ENCODE data around the gene SMAP2. TPM values are rescaled to one million over a fixed set of nuclear protein-coding genes. Genes with fewer than 3 reads are reported as not detected.

Gene SMAP2
- total and polyA plus RNA-seq, 2 of the 4 experiments (the other 2 are of a cell fraction), result 30.1 to 31.0 TPM

- no peaks in the 10 kb centered on the region for H3K36me3 ChIP-seq (ENCODE audit: control insufficient read depth, insufficient read depth, low read length)
- POLR2A ChIA-PET (ENCODE audit: unreplicated experiment), result no interaction called here
- TF ChIP-seq CEBPB (IDR thresholded peaks at IDR 0.05; ENCODE audit: low read depth, low read length) (no peak), USF2 (IDR thresholded peaks at IDR 0.05; ENCODE audit: low read depth, low read length) (no peak), ELK1 (IDR thresholded peaks at IDR 0.05; ENCODE audit: borderline replicate concordance, low read depth, low read length) (no peak), CTCF (conservative IDR thresholded peaks at IDR 0.05; ENCODE audit: low read depth, low read length) (no peak), RAD21 (IDR thresholded peaks at IDR 0.05; ENCODE audit: low read length) (no peak), MAFK (IDR thresholded peaks at IDR 0.05; ENCODE audit: low read depth, low read length) (no peak), MAZ (IDR thresholded peaks at IDR 0.05; ENCODE audit: borderline replicate concordance, low read depth, low read length) (no peak), MXI1 (IDR thresholded peaks at IDR 0.05; ENCODE audit: borderline replicate concordance, low read depth, low read length) (no peak), NFE2L2 (IDR thresholded peaks at IDR 0.05; ENCODE audit: low read depth, low read length) (no peak), POLR2A (IDR thresholded peaks at IDR 0.05; ENCODE audit: low read depth, low read length) (no peak), SMC3 (IDR thresholded peaks at IDR 0.05; ENCODE audit: low read depth, low read length) (no peak), RCOR1 (IDR thresholded peaks at IDR 0.05; ENCODE audit: insufficient replicate concordance, low read length) (no peak), CHD1 (IDR thresholded peaks at IDR 0.05; ENCODE audit: low read depth, low read length) (no peak)
Measured at GRCh38 chr1:40385437-40386358, 12.2 kb downstream of the SMAP2 start.

More at GRCh38 chr1:40385437-40386358, 12.2 kb downstream of the SMAP2 start:
- Histone ChIP-seq H4K5ac (ENCODE audit: low read depth, low read length) (peak overlapping the region; percentile 62), H3K4me3 (ENCODE audit: insufficient read depth, low read depth, low read length) (no peak overlapping the region), H2AK9ac (replicated peaks; ENCODE audit: low read depth, low read length, poor library complexity) (no peak overlapping the region), H3K23ac (ENCODE audit: low read depth, low read length) (peak overlapping the region; percentile 59; the same call in 1 of the 2 replicates), H3K4ac (ENCODE audit: low read depth, low read length) (no peak overlapping the region; the same call in 1 of the 2 replicates), H4K8ac (ENCODE audit: low read depth in 2 of 2, low read length in 2 of 2) (peak overlapping the region in 1 of 2 experiments; percentile 11; a peak in 1 of 4 replicates), H3K4me1 (ENCODE audit: control insufficient read depth, insufficient read depth, low read length) (peaks cover 19% of the 10 kb centered on the region), H3K9ac (ENCODE audit: low read depth, low read length) (0 out of 2 replicates have a peak overlapping the region, but pooled peaks have one; percentile 10), H2AK5ac (ENCODE audit: low read depth, low read length) (0 out of 2 replicates have a peak overlapping the region, but pooled peaks have one; percentile 1), H3K56ac (ENCODE audit: extremely low read depth, insufficient read depth, low read length) (no peak overlapping the region), H3K9me1 (ENCODE audit: insufficient read depth, low read length) (peaks cover 15% of the 10 kb centered on the region), H2BK15ac (ENCODE audit: low read depth, low read length) (no peak overlapping the region), H3K18ac (ENCODE audit: low read depth, low read length) (peak overlapping the region; percentile 25; the same call in 1 of the 2 replicates), H2BK5ac (ENCODE audit: low read depth, low read length, poor library complexity, severe bottlenecking) (peak overlapping the region; percentile 22), H3K27me3 (ENCODE audit: control insufficient read depth, insufficient read depth, low read length) (no peaks in the 10 kb centered on the region), H3K14ac (replicated peaks; ENCODE audit: low read depth, low read length) (peak overlapping the region; percentile 17; the same call in 1 of the 2 replicates), H3K27ac (ENCODE audit: insufficient read depth, low read length) (no peak overlapping the region), H3K9me3 (ENCODE audit: control insufficient read depth, insufficient read depth, low read length) (no peaks in the 10 kb centered on the region), H3K4me2 (ENCODE audit: low read depth, low read length) (no peak overlapping the region), H2AFZ (replicated peaks; ENCODE audit: low read length, poor library complexity) (no peak overlapping the region), H2BK120ac (ENCODE audit: low read depth, low read length) (0 out of 2 replicates have a peak overlapping the region, but pooled peaks have one; percentile 20), H4K91ac (ENCODE audit: insufficient read depth, low read depth, low read length) (no peak overlapping the region), H3K79me1 (ENCODE audit: low read depth in 1 of 2, low read length in 2 of 2) (peaks cover 24 to 62% of the 10 kb centered on the region in 2 experiments), H4K20me1 (ENCODE audit: insufficient read depth, low read length) (peaks cover 20% of the 10 kb centered on the region), H2BK20ac (ENCODE audit: low read depth, low read length) (0 out of 2 replicates have a peak overlapping the region, but pooled peaks have one; percentile 16)
- dilution Hi-C loops (cut with HindIII; ENCODE audit: low sequenced_read_pairs, unreplicated experiment), result no loop called here
- no CpG with 5 or more reads among the region's 6 CpGs for WGBS, 2 experiments (ENCODE audit: extremely low coverage in 2 of 2, insufficient read length in 1 of 2)
- no peak for ATAC-seq (ENCODE audit: low read depth)
- no TSS peak for BruUV-seq (replicated peaks)
- in situ Hi-C loops (cut with MboI; ENCODE audit: low sequenced_read_pairs), result no loop called here
- CTCF ChIA-PET, result interaction anchor here (0.6 to 0.8 kb wide), 3 partner anchors 39 to 72 kb away, joined by 3 to 6 read pairs (median 3); no protein-coding TSS in a partner anchor
- no peak for DNase-seq
- intact Hi-C loops (cut with micrococcal nuclease), result no loop called here

Data from IMR-90 (cell line).